GM19099 (cell line): Measurements from ENCODE around the gene KLHL21.

Source experiments
- POLR2A ChIP-seq: IDR thresholded peaks from 3 replicates; pipeline ENCODE4 v1.6.1; 2011; ENCODE audit warnings: low read depth; ENCODE audit not compliant: insufficient read length; ENCODE audit errors: extremely low read depth

The KLHL21 gene

DNA sequence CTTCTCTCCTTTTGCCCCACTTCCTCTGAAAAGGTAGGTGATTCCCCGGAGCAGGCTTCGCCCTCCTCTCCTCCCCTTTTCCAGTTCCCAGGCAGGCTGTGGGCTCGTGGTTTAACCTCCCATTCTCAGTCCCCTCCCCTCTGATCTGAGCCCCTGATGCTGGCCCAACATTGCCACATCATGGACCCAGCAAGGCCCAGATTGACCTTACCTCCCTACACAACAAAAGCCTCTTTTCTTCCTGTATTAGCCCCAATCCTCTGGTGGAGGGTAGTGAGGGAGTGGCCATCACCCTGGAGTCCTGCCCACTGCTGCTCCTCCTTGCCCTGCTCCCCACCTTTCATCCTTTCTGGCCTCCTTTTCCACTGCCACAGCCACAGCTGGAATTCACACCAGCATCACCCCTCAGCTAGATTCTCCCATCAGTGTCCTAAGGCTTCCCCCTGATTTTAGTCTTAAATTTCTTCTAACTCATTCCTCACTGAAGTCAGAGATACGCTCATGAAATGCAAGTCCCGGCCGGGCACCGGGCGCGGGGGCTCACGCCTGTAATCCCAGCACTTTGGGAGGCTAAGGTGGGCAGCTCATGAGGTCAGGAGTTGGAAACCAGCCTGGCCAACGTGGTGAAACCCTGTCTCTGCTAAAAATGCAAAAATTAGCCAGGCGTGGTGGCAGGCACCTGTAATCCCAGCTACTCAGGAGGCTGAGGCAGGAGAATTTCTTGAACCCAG is 29.9 kb downstream of the KLHL21 start:
- TF ChIP-seq POLR2A, result no peak

DNA sequence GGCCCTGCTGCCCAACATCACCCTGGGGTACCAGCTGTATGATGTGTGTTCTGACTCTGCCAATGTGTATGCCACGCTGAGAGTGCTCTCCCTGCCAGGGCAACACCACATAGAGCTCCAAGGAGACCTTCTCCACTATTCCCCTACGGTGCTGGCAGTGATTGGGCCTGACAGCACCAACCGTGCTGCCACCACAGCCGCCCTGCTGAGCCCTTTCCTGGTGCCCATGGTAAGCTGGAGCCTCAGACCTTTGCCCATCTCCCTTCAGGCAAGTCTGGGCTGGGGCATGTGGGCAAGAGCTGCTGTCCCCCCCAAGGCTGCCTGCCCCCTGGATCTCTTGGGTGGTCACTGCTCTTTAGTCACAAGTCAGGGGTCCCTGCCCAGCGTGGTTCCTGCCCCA is 31.7 kb downstream of the KLHL21 start:
- no peak for TF ChIP-seq POLR2A

DNA sequence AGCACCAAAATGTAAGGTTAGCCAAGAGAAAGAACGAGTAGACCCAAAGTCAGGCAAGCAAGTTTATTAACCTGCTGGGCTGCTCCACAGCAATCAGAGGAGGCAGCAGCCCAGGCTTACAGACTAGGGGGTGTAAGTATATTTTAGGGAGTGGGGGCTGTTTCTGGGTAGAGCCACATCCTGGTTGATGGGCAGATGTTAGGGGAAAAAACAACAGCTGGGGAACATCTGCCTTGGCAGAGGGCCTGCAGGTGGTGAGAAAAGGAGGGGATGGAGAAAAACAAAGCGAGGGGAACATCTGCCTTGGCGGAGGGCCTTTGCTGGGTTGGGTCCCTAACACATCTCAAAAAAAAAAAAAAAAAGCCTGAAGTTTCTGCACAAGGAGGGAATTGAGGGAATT is 32.6 kb downstream of the KLHL21 start:
- no peak for TF ChIP-seq POLR2A

DNA sequence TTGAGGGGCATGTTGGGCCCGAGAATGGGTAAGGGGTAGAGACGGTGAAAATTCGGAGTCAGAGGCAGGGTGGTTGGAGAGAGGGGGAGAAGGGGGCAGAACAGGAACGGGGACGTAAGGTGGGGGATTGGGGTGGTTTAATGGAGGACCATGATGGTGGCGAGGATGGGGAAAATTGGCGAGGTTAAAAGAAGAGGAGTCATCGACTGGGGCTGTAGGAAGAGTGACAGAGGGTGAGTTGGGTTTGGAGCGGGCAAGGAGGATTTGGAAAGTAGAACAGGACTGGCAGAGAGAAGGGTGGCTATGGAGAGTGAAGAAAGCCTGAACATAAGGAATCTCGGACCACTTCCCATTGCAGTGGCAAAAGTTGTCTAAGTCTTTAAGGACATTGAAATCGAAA is 33.6 kb downstream of the KLHL21 start:
- TF ChIP-seq POLR2A, result no peak

DNA sequence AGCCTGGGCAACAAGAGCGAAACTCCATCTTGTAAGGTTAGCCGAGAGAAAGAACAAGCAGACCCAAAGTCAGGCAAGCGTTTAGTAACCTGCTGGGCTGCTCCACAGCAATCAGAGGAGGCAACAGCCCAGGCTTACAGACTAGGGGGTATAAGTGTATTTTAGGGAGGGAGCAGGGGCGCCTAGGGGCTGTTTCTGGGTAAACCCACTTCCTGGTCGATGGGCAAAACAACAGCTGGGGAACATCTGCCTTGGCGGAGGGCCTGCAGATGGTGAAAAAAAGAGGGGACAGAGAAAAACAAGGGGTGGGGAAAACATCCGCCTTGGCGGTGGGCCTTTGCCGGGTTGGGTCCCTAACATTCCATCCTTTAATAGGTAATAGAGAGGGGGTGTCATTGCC is 42.4 kb downstream of the KLHL21 start:
- no peak for TF ChIP-seq POLR2A

DNA sequence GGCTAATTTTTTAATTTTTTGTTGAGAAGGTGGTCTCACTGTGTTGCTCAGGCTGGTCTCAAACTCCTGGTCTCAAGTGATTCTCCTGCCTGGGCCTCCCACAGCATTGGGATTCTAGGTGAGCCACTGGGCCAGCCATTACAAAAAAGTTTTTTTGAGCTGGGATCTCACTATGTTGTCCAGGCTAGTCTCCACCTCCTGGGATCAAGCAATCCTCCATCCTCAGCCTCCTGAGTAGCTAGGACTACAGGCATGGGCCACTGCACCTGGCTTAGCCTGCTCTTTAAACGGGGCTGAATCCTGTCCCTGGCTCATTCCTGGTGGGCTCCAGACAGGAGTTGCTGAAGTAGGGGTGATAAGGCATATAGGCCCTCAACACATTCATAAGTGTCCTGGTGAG is 45.1 kb downstream of the KLHL21 start:
- TF ChIP-seq POLR2A, result no peak

DNA sequence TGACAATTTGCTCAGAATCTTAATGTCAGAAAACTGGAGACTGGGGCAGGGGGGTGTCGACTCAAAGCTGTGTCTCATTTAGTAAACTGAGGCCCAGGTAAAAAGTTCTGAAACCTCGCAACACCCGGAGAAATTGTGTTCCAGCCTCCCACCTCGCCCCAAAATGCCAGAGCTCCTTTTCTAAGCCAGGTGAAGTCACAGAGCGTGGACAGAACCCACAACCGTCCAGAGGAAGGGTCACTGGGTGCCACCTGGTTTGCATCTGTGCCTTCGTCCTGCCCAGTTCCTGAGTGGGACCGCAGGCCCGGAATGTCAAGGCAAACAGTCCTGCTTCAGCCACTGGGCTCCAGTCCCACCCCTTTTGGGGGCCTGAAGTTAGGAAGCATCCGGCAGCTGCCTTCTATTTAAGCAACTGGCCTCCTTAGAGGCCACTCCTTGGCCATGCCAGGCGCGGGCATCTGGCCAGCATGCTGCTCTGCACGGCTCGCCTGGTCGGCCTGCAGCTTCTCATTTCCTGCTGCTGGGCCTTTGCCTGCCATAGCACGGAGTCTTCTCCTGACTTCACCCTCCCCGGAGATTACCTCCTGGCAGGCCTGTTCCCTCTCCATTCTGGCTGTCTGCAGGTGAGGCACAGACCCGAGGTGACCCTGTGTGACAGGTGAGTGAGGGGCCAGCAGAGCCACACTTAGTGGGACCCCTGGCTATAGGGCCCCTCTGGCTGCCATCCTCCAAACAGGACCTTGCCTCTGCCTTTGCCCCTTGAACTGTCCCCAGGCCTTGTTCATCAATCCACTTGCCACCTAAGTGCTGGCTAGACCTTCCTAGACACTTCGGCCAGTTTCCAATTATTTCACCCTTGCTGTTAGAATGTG is 47.5 kb downstream of the KLHL21 start, which contains the start of gene TAS1R1:
TAS1R1 (plus strand) TSS at position 401 of the 872 bp plus-strand sequence; CDS start at position 468, 67 bp downstream.
- no peak for TF ChIP-seq POLR2A

DNA sequence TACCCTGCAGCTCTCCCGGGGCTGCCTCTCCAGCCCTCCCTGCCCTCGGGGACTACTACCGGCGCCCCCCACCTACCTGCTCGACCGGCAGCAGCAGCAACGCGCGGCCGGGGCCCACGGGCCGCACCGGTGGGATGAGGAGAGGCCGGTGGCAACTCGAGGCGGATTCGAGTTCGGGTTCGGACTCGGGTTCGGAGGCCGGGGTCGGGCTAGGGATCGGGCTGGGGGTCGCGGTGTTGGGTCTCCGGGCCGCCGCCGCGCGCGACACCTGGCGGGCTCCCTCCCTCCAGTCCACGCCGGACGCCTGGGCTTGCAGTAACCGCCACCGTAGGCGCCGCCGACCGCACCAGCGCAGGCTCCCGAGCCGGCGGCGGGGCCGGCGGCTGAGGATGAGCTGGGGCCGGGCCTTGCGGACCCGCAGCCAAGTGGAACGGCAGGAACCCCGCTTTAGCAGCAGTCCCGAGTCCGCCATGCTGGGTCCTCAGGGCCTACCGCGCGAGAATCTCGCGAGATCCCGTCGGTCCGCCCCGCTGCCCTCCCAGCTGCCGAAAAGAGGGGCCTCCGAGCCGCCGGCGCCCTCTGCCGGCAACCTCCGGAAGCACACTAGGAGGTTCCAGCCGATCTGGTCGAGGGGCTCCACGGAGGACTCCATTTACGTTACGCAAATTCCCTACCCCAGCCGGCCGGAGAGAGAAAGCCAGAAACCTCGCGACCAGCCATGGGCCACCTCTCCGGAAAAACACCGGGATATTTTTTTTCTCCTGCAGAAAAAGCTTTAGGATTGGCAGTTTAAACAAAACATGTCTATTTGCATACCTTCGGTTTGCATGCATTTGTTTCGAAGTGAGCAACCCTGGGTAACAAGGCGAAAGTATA is 48.4 kb downstream of the KLHL21 start, which contains the start of gene NOL9:
NOL9 (minus strand) TSS at position 483 of the 876 bp plus-strand sequence; CDS start at position 472, 11 bp downstream.
- peak; percentile 91 for TF ChIP-seq POLR2A

DNA sequence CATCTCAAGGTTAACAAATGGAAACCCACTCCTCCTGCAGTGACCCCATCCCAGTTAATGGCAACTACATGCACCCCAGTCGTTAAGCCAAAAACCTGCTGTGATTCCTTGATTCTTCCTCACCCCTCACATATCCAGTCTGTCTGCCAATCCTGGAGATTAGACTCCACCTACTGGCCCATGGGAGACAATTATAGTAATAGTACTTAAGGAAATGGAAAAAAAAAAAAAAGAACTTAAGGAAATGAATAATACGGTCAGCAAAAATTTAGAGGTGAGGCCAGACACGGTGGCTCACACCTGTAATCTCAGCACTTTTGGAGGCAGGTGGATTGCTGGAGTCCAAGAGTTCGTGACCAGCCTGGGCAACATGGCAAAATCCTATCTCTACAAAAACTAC is 55.4 kb downstream of the KLHL21 start:
- no peak for TF ChIP-seq POLR2A

DNA sequence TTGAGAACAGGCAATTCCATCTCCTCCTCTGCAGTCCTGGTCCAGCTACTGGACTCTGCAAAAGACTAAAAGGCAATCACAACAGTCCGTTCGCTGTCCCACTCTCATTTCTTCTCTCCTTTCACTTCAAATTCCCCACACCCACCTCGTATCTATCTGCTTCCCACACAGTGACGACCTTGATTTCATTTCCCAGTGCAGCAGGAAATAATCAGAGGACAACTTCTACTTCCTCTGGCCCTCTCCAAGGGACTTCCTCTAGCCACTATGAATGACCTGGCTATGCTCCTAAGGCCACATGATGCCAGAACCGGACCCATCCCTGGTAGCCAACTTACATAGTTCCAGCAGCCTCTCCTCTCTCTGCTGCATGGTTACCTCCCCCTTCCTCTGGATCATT is 56.3 kb downstream of the KLHL21 start:
- no peak for TF ChIP-seq POLR2A

DNA sequence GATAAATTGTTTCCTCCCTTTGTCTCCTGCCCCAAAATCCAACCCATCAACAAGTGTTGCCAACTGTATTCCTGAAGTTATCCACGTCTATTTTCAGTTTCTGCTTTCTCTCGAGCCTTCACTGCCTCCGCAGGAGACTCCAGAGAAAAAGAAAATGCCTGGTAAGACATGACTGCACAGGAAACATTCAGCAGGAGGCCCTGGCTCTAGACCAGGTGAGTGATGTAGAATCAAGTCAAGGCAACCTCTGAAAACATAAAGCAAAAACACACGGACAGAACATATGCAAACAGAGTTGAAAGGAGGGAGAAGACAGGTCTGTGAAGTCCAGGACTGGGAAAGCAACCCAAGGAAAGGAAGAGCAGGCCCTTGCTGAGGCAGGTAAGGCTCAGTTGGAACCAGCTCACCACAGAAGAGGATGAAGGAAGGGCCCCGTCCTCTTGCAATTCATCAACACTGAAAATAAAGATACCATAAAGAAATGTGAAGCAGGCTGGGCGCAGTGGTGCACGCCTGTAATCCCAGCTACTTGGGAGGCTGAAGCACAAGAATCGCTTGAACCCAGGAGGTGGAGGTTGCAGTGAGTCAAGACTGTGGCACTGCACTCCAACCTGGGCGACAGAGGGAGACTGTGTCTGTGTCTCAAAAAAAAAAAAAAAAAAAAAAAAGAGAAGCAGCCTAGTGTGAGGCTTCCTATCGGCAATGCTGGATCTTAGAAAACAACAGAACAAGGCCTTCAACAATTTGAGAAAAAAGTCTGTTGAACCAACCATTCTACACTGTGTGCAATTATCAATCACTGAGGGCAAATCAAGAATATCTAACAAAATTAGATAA is 57.2 kb downstream of the KLHL21 start:
- TF ChIP-seq POLR2A, result no peak

DNA sequence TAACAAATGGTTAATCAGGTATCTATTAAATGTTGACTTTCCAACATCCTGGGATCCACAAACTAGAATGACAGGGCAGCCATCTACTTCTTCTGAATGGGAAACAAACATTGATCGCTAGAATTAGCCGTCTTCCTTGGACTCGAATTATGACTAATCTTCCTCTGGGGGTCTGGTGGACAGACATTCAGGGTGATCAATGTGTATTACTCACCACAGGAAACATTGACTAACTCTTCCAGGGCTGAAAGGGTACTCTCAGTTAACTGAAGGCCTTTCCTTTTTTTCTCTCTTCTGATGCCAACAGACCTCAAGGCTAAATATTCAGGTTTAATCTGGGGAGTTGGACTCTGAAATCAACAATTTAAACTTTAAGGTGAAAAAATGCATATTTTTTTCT is 57.8 kb downstream of the KLHL21 start:
- no peak for TF ChIP-seq POLR2A
